GM19193 (cell line): ENCODE measurements around the gene PTPRT.

Experiments used
- POLR2A ChIP-seq: IDR thresholded peaks from 4 replicates; pipeline ENCODE4 v1.6.1; 2011; ENCODE audit not compliant: insufficient read depth, insufficient read length; ENCODE audit errors: extremely low read depth

PTPRT gene

DNA sequence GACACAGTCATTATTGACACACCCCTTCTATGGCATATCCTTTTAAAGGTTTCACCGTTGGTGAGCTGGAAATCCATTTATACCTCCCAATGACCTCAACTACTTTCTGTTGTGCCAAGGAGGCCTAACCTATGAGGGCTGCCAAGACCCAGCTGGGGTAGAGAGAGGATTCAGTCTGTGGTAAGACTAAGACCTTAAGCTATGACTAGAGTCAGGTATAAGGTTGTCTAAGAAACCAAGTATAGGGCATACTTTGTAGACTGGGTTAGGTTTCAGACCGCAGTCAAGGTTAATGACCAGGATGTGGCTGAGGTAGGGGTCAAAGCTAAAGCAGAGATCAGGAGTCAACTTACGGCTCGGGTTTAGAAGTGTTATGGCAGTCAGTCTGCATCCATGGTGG is 930.3 kb downstream of the PTPRT start:
- no peak for TF ChIP-seq POLR2A

DNA sequence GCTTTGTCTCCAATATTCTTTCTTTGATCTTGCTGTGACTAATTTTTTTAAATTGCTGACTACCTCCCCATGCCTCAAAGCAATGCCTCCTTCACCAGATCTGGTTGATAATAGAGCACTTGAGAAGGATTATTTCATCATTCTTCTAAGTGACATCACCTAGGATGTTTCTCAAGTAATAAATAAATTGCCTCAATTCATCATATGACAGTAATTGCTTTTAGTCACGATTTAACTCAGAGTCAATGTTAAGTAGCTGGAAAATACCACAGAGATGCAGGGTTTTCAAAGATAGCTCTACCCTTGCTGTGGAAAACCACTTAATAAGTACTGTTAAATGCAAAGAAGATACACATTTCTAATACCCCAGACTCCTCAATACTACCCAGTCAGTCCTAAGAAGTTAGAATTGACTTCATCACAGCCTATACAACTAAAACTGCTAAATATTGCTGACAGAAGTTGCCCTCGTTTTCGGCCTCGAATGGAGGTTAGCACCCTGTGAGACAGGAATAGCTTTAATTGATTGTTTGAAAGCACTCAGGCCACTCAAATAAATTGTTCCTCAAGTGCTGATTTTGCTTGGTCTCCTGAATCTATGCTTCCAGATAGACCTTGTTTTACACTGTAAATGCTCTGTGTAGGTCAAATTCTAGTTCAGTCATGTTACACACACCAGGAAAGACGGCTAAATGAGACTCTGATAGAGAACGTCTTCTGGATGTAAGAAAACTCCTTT is 931.0 kb downstream of the PTPRT start:
- no peak for TF ChIP-seq POLR2A

DNA sequence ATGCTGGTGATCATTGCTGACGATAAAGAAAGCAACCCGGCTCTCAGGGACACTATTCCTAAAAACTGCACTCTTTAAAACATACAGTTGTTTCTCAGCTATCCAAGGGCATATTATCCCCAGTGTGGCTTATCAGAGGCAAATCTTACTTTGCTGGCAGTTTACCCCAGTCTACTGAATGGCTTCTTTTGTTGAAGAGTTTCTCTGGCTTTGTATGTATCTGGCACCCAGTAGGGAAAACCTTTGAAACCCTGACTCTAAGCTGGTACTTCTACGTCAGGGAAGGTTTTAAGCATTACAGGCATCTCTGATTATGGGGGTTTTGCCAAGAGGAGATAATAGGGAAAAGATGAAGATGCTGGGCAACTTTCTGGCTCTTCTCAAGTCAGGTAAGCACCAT is 933.9 kb downstream of the PTPRT start:
- TF ChIP-seq POLR2A: no peak

DNA sequence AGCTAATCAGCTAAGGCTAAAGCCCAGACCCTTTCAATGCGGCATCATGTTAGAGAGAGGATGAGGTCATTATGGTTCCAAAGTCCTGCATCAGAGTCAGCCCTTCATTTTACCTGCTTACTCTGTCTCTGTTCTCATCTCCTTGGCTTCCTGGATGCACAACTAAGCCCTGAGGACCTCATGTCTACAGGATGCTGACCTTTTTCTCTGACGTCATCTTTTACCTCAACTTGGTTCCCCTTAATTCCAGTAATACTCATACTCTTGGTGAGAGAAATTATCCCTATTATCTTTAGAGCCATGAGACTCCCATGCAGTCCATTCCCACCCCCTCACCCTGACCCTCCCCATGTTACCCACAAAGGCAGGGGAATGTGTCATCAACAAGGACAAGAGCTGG is 935.0 kb downstream of the PTPRT start:
- TF ChIP-seq POLR2A: no peak

DNA sequence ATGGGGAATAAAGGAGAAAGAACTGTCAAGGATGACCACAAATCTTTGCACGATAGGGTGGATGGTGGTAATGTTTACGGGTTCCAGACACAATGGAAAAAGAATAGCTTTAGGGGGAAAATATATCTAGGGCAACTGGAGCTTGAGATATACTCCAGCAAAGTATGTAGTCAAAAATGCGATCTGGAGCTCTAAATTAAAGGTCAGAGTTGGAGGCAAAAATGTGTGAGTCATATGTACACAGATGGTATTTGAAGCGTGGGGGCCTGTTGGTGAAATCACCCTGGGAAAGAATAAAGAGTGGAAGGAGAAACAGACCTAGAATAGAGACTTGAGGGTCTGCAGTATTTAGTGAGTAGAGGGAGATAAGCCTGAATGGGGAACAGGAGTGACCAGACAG is 937.6 kb downstream of the PTPRT start:
- no peak for TF ChIP-seq POLR2A

DNA sequence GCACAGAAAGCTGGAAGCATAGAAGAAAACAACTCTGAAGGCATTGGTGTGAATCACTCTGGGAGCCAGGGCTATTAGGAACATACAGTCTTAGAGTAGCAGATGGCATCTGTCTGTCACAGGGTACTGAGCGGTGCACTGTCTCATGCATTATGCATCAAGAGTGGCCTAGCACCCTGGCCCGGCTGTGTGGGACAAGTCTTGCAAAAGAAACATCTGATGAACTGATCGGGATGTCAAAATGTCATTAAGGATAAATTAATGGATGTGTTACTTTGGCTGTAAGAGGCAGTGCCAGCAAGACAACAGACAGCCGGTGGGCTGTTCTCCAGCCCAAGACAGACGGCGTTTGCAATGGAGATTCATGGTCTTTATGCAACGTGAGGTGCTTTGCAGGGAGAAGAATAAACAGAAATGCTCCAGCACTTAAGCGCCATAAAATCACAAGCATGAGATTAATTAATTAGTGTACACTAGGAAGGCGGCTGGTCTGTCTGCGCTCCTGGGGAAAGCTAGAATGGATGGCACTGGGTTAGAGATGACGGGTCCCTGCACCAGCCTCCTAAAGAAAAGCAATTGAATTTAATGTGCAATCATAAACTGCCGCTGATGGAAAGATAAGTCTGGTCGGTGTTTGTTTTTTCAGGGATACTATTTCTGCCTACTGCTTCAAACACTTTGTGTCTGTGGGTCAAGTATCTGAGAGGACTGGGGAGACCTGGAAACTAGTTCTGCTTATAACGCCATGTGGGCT is 970.9 kb downstream of the PTPRT start:
- no peak for TF ChIP-seq POLR2A

DNA sequence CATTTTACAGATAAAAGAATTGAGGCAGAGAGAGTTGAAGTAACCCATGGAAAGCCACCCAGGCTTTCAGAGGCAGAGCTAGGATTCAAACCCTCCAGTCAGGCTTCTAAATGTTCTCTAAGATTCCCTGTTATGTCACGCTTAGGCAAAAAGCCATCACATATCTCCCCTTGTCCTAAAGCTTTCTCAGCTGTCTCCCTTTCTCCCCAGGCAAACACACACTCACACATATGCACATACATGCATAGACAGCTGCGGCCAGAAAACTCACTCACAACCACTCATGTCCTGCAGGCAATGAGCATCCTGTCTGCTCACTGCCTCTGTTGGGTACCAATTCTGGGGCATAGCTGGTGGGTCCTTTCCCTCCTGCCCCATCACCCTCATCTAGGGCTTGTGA is 975.6 kb downstream of the PTPRT start:
- no peak for TF ChIP-seq POLR2A

DNA sequence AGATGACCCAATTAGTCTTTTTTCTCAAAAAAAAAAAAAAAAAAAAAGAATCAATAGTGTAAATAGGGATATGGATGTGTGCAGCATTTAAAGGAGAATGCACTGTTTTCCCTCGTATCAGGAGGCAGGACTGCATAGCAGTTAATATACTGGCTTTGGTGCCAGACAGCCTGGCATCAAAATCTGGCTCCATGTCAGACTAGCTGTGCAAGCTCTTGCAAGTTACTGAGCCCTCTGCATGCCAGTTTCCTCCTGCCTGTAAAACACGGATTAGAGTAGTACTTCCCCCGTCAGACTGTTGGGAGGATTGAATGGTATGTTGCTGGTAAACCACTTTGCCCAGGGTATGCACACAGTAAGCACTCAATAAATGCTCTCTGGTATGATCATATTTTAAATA is 977.3 kb downstream of the PTPRT start:
- TF ChIP-seq POLR2A: no peak

DNA sequence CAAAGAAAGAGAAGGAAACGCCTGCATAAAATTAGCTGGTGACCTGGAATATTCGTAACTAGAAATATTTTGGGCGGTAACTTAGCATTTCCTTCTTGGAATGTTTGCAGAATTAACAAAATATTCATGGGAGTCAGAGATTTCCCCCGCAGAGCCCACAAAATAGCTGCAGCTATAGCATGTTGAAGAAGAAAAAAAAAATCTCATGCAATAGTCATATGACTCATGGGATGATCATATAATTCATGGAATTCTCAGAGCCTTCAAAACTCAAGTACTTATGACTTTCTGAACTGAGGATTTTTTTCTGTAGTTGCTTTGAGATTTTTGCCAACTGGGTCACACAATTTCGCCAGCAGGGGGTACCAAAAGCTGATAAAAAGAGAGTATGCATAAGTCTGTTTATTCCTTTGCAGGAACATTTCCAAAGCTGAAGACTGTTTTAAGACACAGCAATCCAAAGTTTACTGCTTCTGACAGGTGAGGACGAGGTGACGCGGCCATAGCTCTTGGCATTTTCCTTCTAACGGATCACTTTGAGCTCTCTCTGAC is 985.5 kb downstream of the PTPRT start:
- no peak for TF ChIP-seq POLR2A

DNA sequence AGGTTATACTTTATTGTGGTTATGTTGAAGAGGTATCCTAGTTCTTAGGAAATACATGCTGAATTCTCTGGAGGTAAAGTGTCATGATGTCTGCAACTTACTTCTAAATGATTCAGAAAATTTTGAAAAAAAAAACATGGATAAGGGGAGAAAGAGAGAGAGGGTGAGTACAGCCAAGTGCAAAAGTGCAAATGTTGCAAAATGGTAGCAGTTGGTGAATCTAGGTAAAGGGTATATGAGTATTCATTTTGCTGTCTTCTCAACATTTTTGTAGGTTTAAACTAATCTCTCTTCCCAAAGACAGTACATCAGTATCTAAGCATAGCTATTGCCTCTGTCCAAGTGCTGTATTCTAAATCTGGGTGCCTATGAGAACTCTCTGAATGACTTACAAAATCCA is 992.1 kb downstream of the PTPRT start:
- TF ChIP-seq POLR2A: no peak

DNA sequence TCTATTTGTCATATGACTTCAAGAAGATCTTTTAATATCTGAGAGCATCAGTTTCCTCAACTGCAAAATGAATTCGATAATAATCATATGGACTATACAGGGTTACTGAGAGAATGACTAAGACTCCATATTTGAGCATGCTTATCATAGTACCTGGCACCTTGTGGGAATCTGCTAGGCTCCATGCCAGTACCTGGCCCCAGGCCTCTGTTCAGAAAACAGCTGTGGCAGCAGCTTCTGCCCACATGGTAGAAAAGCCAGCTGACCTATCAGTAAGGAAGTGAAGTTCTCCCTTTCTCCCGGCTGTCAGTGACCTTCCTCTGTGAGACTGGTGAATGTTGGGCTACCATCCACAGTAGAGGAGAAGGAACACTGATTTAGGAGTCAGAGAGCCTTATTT is 996.6 kb downstream of the PTPRT start:
- no peak for TF ChIP-seq POLR2A

DNA sequence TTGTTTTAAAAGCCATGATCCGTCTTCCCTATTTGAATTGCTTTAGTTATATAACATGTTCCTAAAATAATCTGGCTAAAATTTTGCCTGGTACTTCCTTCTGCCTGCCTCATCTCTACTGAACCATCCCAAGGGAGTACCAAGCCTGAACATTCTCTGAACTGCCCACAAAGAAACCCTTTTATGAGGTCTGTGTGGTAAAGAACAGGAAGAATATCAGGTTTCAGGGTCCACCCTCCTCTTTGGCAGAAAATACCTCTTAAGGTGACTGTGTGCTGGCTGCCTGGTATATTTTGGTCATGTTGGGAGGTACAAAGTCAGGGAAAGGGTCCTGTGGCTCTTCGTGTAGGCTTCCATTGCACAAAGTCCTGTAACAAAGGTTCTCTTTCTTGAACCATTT is 997.4 kb downstream of the PTPRT start:
- no peak for TF ChIP-seq POLR2A

DNA sequence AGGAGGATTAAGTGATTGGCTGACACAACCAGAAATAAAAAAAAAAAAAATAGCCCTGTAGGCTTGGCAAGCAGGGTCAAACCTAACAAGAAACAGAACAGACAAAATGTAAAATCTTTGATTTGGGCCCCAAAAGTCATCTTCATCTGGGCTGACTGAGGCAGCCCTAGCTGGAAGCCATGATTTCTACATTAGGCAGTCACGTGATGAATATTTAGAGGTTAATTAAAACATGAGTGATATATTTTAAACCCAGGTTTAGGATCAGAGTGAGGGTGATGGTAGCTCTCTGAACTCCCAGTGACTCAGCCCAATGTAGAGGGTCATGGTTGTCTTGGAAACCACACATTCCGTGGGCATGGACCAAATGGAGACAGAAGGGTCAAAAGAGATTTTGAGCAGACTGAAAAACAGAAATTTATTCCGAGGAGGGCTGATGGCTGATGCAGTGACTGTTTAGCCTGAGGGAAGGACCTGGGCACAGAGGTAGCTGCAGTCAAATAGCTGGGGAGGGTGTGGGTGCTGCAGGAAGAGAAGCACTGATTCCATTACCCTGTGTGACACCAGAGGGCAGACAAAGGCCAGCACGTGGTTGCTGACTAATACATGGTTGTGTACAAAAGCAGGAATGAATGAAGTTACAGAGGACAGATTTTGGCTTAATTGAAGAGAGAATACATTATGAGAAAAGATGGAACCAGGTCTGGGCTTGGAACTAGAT is 998.4 kb downstream of the PTPRT start:
- TF ChIP-seq POLR2A: no peak

DNA sequence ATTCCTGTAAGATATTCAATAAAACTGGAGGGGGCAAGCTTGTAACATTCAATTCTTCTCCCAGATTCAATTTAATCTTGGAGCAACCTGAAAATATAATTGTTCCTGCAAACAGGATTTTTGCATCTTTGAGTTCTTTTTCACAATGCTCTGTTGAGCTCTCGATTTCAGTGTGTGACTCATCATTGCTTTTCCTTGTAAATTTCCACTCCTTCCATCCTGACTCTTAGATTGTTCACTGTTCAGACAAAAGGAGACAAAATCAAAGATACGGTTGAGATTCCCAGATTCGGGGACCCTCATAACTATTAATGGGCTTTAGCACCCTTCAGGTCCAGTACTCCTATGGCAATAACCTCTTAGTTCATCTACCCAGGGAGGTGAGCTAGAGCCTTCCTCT is 999.6 kb downstream of the PTPRT start:
- TF ChIP-seq POLR2A: no peak

DNA sequence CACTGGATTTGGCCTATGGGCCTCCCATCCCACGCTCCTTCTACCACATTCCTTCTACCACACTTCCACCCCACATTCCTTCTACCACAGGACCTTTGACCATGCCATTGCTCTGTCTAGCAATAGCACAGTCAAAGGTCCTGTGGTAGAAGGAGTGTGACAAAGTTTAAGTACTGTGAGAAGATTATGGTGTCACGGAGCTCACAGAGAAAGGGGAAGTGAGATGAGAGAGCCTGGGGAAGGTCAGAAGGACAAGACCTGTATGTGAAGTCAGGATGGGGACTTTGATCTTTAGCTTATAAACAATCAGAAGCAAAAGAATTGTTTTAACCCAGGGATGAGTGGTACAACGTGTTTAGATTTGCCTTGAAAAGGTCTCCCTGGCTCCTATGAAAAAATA is 1003.4 kb downstream of the PTPRT start:
- no peak for TF ChIP-seq POLR2A
